GM21381 (cell line): Measurements from ENCODE around the gene CAPN2.

Experiments used
- ATAC-seq: cut with Tn5 transposase; IDR thresholded peaks from one replicate; pipeline ENCODE4 v1.9.1; 2021; ENCODE audit warnings: mild to moderate bottlenecking, moderate library complexity; ENCODE audit not compliant: unreplicated experiment

CAPN2 gene

GRCh38 chr1:223712194-223712849, at the start of gene CAPN2:
CAPN2 (plus strand) TSS chr1:223712539; CDS start chr1:223712641, 102 bp downstream.
- peak; percentile 62 for ATAC-seq

- no peak for ATAC-seq
Measured at GRCh38 chr1:223662943-223663342, 49.4 kb upstream of the CAPN2 start.

DNA sequence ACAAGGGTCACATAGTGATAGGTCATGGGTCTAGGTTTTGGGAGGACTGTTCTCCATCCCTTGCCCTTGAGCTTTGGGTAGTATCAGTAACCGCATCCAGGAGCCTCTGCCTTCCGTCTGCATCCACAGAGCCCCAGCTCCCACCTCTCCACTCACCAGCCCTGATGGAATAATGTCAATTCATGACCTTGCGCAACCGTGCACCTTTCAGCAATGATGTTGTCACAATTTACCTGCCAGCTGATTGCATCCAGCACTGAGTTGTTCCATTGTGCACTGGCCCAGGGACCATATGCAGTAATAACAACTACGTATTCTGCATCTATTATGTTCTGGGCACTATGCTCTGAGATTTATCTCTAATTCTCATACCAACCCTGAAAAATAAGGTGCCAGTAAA, 48.2 kb upstream of the CAPN2 start:
- ATAC-seq: no peak

- no peak for ATAC-seq
Measured at GRCh38 chr1:223665592-223666312, 46.6 kb upstream of the CAPN2 start, which contains the start of gene CAPN8. CAPN8 (minus strand) TSS chr1:223665701; CDS start chr1:223665646, 55 bp downstream.

DNA sequence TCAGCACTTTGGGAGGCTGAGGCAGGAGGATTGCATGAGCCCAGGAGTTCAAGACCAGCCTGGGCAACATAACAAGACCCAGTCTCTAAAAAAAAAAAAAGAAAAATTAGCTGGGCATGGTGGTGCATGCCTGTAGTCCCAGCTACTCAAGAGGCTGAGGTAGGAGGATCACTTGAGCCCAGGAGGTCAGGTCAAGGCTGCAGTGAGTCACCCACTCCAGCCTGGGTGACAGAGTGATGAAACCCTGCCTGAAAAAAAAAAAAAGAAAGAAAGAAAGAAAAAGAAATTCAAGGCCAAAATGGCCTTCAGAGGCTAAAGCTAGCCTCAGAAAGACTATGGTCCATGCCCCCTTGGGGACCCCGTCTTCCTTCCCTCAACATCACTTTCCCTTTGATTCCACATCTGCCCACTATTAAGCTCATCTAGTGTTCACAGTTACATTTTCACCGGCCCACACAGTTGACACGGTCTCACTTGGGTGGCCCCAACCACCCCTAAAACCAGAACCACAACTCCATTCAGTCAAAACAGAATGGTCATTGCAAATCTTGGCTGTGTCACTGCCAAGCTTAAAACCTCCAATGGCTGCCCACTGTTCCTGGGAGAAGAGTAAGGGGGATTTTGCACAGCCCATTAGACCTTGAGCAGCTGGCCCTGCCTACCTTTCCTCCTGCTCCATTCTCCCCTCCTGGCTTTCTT, 44.7 kb upstream of the CAPN2 start:
- ATAC-seq: no peak

GRCh38 chr1:223669003-223669795, 43.1 kb upstream of the CAPN2 start:
- no peak for ATAC-seq

- ATAC-seq: no peak
Measured at GRCh38 chr1:223670458-223671159, 41.7 kb upstream of the CAPN2 start.

- ATAC-seq: no peak
Measured at GRCh38 chr1:223674119-223674890, 38.0 kb upstream of the CAPN2 start.

- no peak for ATAC-seq
Measured at GRCh38 chr1:223678841-223679240, 33.5 kb upstream of the CAPN2 start.

- no peak for ATAC-seq
Measured at GRCh38 chr1:223680188-223680587, 32.2 kb upstream of the CAPN2 start.

- ATAC-seq: no peak
Measured at GRCh38 chr1:223682502-223682901, 29.8 kb upstream of the CAPN2 start.

GRCh38 chr1:223683586-223684487, 28.5 kb upstream of the CAPN2 start:
- no peak for ATAC-seq

GRCh38 chr1:223684488-223684792, 27.9 kb upstream of the CAPN2 start:
- no peak for ATAC-seq

GRCh38 chr1:223691121-223691520, 21.2 kb upstream of the CAPN2 start:
- ATAC-seq: no peak

DNA sequence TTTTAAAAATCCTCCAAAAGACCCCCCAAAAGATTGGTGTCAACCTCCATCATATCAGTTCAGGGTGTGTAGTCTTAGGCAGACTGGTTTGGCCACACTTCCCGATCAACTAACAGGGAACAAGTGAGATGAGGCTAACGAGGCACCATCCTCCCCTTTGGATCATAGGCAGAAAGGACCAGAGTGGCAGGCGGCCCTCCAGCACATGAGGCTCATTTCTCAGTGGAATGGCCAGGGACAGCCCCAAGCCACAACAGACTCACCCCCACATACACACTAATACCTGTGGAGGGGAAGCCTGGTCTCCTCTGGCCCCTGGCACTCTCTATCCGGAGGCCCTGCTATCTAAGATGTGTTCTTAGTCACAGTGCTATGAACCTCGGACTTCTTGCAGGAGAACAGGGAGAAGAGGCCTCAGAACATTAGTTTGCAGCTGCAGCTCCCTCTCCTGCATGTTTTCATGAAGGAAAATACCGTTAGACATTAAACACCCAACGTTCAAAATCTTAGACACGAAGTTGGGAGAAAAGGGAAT, 17.3 kb upstream of the CAPN2 start:
- no peak for ATAC-seq

DNA sequence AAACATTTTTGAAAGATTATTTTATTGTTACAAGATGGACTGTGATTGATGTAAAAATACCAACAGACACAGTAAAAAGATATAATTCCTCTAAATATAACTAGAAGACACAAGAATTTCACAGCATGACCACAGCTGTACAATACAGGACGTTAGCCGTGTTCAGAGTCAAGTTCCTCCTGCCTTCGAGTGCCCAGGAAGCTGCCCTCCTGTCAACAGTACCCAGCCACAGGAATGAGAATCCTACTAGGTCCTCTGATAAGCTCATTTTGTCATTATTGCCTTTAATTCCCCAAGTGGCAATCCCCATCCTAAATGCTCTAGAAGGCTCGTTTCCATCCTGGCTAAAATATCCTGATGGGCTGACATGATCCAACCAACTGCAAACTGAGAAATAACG, 16.4 kb upstream of the CAPN2 start:
- ATAC-seq: no peak

DNA sequence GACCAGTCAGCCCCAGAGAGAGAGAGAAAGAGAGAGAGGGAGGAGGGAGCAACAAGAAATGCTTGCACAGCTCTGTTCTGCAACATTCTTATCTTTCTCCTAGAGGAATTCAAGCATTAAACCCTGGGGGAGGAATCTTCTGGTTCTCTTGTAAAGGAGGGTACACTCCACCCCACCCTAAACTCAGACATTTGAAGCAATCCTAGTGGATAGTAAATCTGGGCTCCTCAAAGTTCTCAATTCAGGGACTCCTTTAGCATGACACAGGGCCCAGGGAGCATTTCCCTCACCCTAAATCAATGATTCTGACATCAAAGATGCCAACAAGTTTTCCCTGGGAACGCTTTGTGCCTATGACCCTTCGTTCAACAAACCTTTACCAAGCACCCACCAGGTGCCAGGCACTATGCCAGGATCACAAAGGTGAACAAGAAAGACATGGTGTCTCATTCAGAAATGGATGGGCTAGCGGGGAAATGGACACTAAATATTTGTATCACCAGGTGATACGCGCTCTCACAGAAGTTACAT, 11.9 kb upstream of the CAPN2 start:
- no peak for ATAC-seq

DNA sequence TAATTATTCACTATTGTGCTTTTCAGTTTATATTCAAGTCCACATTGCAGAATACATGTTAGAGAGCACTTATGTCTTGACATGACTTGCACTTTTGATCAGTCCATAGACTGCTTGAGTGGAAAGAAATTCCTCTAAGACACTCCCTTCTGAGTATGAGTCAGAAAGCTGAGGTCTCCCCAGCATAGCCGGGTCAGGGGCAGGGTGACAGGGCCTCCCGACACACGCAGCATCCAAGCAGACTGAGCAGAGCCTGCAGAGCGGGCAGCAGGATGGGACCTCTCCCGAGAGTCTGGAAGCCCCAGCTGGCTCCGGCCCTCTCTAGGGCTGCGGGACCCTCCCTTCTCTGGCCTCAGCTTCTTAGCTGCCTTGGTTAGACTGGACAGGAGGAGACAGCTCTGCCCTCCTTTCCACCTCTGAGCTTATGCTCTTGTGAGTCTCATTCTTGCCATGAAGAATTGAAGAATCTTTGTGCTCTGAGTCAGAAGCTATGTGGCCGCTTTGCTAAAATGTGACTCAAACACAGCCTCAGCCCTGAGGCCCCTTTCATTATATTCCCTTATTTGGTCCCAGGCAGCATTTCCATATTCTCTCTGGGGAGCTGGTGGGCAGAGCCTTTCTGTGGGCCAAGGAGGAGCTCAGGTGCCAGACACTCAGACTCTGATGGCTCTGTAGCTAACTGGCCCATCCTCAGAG, 11.2 kb upstream of the CAPN2 start:
- ATAC-seq: no peak
